ENCODE measurements around the gene CAPZA1.

DNA sequence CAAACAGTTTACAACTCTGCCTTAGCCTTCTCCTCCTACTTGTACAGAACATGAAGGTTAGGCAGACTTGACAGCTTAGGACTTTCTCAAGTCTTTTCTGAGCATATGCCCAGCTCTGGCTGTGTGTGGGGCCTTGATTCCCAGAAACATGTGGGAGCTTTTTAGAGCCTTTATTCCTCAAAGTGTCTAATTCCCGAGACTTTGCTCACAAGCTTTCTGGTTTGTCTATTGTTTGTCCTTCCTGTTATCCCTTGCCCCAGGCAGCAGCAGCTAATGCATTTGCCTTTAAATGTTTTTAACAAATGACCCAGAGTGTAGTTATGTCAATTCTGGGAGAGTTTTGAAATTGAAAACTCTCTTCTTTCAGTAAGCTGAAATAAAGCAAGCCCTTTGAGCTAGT, 29.9 kb upstream of the CAPZA1 start:
- no peak for TF ChIP-seq POLR2AphosphoS5 (IDR thresholded peaks at IDR 0.05; ENCODE audit: low read depth, low read length)
- TF ChIP-seq, protein P1, sequence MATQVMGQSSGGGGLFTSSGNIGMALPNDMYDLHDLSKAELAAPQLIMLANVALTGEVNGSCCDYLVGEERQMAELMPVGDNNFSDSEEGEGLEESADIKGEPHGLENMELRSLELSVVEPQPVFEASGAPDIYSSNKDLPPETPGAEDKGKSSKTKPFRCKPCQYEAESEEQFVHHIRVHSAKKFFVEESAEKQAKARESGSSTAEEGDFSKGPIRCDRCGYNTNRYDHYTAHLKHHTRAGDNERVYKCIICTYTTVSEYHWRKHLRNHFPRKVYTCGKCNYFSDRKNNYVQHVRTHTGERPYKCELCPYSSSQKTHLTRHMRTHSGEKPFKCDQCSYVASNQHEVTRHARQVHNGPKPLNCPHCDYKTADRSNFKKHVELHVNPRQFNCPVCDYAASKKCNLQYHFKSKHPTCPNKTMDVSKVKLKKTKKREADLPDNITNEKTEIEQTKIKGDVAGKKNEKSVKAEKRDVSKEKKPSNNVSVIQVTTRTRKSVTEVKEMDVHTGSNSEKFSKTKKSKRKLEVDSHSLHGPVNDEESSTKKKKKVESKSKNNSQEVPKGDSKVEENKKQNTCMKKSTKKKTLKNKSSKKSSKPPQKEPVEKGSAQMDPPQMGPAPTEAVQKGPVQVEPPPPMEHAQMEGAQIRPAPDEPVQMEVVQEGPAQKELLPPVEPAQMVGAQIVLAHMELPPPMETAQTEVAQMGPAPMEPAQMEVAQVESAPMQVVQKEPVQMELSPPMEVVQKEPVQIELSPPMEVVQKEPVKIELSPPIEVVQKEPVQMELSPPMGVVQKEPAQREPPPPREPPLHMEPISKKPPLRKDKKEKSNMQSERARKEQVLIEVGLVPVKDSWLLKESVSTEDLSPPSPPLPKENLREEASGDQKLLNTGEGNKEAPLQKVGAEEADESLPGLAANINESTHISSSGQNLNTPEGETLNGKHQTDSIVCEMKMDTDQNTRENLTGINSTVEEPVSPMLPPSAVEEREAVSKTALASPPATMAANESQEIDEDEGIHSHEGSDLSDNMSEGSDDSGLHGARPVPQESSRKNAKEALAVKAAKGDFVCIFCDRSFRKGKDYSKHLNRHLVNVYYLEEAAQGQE (IDR thresholded peaks at IDR 0.05; ENCODE audit: low read depth, low read length) = no peak
- TF ChIP-seq, protein P2, sequence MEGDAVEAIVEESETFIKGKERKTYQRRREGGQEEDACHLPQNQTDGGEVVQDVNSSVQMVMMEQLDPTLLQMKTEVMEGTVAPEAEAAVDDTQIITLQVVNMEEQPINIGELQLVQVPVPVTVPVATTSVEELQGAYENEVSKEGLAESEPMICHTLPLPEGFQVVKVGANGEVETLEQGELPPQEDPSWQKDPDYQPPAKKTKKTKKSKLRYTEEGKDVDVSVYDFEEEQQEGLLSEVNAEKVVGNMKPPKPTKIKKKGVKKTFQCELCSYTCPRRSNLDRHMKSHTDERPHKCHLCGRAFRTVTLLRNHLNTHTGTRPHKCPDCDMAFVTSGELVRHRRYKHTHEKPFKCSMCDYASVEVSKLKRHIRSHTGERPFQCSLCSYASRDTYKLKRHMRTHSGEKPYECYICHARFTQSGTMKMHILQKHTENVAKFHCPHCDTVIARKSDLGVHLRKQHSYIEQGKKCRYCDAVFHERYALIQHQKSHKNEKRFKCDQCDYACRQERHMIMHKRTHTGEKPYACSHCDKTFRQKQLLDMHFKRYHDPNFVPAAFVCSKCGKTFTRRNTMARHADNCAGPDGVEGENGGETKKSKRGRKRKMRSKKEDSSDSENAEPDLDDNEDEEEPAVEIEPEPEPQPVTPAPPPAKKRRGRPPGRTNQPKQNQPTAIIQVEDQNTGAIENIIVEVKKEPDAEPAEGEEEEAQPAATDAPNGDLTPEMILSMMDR (IDR thresholded peaks at IDR 0.05) = no peak
- TF ChIP-seq YY1 (IDR thresholded peaks at IDR 0.05; ENCODE audit: low read depth) = no peak
- no peak for TF ChIP-seq SIN3A (IDR thresholded peaks at IDR 0.05; ENCODE audit: borderline replicate concordance, low read depth, low read length)
- no peak for TF ChIP-seq TAF1 (IDR thresholded peaks at IDR 0.05; ENCODE audit: borderline replicate concordance, low read depth, low read length)
- TF ChIP-seq, protein P3, sequence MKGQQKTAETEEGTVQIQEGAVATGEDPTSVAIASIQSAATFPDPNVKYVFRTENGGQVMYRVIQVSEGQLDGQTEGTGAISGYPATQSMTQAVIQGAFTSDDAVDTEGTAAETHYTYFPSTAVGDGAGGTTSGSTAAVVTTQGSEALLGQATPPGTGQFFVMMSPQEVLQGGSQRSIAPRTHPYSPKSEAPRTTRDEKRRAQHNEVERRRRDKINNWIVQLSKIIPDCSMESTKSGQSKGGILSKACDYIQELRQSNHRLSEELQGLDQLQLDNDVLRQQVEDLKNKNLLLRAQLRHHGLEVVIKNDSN (IDR thresholded peaks at IDR 0.05; ENCODE audit: borderline replicate concordance, low read depth) = no peak
- no peak for TF ChIP-seq GABPA (IDR thresholded peaks at IDR 0.05; ENCODE audit: low read depth)
- no peak for TF ChIP-seq EP300 (IDR thresholded peaks at IDR 0.05; ENCODE audit: borderline replicate concordance in 1 of 2, low read depth in 1 of 2, low read length in 1 of 2)
- TF ChIP-seq EZH2phosphoT487 (IDR thresholded peaks at IDR 0.05; ENCODE audit: borderline replicate concordance, low read depth) = no peak
- TF ChIP-seq FOXM1 (IDR thresholded peaks at IDR 0.05; ENCODE audit: low read depth) = no peak

Data from SK-N-SH (cell line).